K562 (cell line): ENCODE measurements around the gene SPARC.

Source experiments
- BRD4 ChIP-seq: fragments of 200-600 bp; sonication (generic); IDR thresholded peaks from 2 replicates; pipeline ENCODE4 v1.6.1; 2017; ENCODE audit warnings: inconsistent platforms
- CTCF ChIP-seq, 3 experiments: IDR thresholded peaks in 2 of 3; conservative IDR thresholded peaks in 1 of 3; 2 replicates each; pipeline ENCODE4 v1.5.1; 2011 to 2012; ENCODE audit warnings: low read length in 3 of 3, mild to moderate bottlenecking in 3 of 3, control low read depth in 2 of 3, improper control_type of control experiment in 1 of 3, inconsistent platforms in 1 of 3, low read depth in 1 of 3, mixed read lengths in 1 of 3, moderate library complexity in 1 of 3; ENCODE audit not compliant: insufficient read depth in 2 of 3
- MED1 ChIP-seq: sonication (generic); formaldehyde crosslinking; IDR thresholded peaks from 2 replicates; pipeline ENCODE4 v1.8.1; 2023; ENCODE audit warnings: missing genetic modification reagents, borderline replicate concordance
- MLX ChIP-seq, 2 experiments: fragments of 450-650 bp in 1 of 2; sonication (generic) in 1 of 2; formaldehyde crosslinking; conservative IDR thresholded peaks; 2 replicates each; pipeline versions ENCODE4 v1.4.0 to v1.8.1; 2020 to 2022; ENCODE audit warnings: mild to moderate bottlenecking in 1 of 2, missing genetic modification reagents in 1 of 2

GRCh38 chr5:151648988-151649387 is 37.7 kb downstream of the SPARC start:
- TF ChIP-seq BRD4 (no peak), CTCF (IDR thresholded peaks at IDR 0.05 in 2 of 3, conservative IDR thresholded peaks at IDR 0.05 in 1 of 3; ENCODE audit: insufficient read depth in 2 of 3, low read depth in 1 of 3, low read length in 3 of 3) (no peak), MLX (CRISPR knock-in tag; conservative IDR thresholded peaks at IDR 0.05) (no peak), MED1 (CRISPR knock-in tag) (no peak)
